Lower lobe of right lung (tissue), 2 donors: ENCODE measurements around the gene LRIF1. TPM values are rescaled to one million over a fixed set of nuclear protein-coding genes. Genes with fewer than 3 reads are reported as not detected.

ENCODE experiments used
- ATAC-seq, 2 donors: fragments of 200-7000 bp; cut with Tn5 transposase; one replicate each; pipeline ENCODE4 v1.9.1; 2020 to 2022; ENCODE audit warnings: mild to moderate bottlenecking in 2 of 2, moderate library complexity in 2 of 2
- DNase-seq: peaks from one replicate; pipeline ENCODE4 v3.0.0-alpha.2; 2020
- H3K27ac ChIP-seq: fragments of 200-600 bp; one replicate; pipeline ENCODE4 v1.8.0; 2022
- H3K27me3 ChIP-seq: fragments of 200-600 bp; one replicate; pipeline ENCODE4 v1.8.0; 2022; ENCODE audit warnings: low read depth
- H3K36me3 ChIP-seq: fragments of 200-600 bp; one replicate; pipeline ENCODE4 v1.8.0; 2022; ENCODE audit warnings: mild to moderate bottlenecking
- H3K4me1 ChIP-seq: fragments of 200-600 bp; one replicate; pipeline ENCODE4 v1.8.0; 2022
- H3K4me3 ChIP-seq: fragments of 200-600 bp; one replicate; pipeline ENCODE4 v1.8.0; 2022; ENCODE audit warnings: mild to moderate bottlenecking
- H3K9me3 ChIP-seq: fragments of 200-600 bp; one replicate; pipeline ENCODE4 v1.8.0; 2022
- intact Hi-C: fragments of 100-400 bp; cut with DNase I; formaldehyde crosslinking; loops from one replicate; pipeline ENCODE4 v1.11.0; 2022
- total RNA-seq: library from RNA; stranded (reverse); fragmentation: NEBNext Ultra II Directional; extraction: Animal tissue kit (Norgen Biotek cat#: 25700); gene quantifications from one replicate; pipeline ENCODE4 v1.2.1, GENCODE V29; 2021
- TF ChIP-seq, protein P1 (sequence below): fragments of 200-600 bp; IDR thresholded peaks from one replicate; pipeline ENCODE4 v1.8.0; 2022; ENCODE audit warnings: antibody characterized with exemption, mild to moderate bottlenecking
- donor health status: DM: no; HTN: yes; CAD: no; lungs with severe emphysema.

Gene LRIF1
- total RNA-seq, 1 donor from 2014 or later = 8.8 TPM

DNA sequence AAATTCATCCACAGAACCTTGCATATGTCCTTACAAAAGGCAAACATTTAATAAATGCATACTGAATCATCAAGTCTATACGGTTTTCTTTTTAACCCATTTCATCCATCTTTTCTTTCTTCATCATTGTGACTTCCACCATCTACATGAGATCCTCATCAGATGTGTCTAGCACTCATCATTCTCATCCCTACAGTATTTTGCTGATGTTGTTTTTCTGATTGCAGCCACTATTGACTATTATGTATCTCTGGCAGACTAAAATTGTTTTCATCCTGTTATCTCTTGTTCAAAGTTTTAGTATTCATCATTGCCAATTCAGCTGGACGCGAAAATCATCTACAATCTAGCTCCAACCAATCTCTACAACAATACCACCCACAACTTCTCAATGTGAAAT, 5.9 kb downstream of the LRIF1 start:
- intact Hi-C loops = no loop called here
- H3K9me3 ChIP-seq = peaks cover 12% of the 10 kb centered on the region
- TF ChIP-seq, protein P1, sequence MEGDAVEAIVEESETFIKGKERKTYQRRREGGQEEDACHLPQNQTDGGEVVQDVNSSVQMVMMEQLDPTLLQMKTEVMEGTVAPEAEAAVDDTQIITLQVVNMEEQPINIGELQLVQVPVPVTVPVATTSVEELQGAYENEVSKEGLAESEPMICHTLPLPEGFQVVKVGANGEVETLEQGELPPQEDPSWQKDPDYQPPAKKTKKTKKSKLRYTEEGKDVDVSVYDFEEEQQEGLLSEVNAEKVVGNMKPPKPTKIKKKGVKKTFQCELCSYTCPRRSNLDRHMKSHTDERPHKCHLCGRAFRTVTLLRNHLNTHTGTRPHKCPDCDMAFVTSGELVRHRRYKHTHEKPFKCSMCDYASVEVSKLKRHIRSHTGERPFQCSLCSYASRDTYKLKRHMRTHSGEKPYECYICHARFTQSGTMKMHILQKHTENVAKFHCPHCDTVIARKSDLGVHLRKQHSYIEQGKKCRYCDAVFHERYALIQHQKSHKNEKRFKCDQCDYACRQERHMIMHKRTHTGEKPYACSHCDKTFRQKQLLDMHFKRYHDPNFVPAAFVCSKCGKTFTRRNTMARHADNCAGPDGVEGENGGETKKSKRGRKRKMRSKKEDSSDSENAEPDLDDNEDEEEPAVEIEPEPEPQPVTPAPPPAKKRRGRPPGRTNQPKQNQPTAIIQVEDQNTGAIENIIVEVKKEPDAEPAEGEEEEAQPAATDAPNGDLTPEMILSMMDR = no peak

DNA sequence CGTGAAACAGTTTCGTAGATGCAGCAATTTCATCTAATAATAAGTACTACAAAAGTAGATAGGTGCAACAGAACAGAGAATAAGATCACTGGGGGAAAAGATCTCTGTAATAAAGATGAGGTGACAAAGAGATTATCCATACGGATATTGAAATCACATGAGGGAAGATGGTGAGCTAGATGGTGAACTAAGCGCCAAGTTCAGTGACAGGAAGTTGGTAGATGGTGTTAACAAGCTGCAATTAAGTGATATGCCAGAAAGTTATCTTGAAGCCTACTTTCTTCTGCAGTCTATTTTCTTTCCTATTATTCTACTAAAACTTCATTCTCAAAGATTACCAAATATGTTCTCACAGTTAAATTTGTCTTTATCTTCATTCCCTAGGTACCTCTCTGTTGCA, 7.1 kb downstream of the LRIF1 start:
- intact Hi-C loops = no loop called here
- Histone ChIP-seq H3K36me3 (peaks cover 9% of the 10 kb centered on the region), H3K27me3 (no peaks in the 10 kb centered on the region), H3K9me3 (peaks cover 12% of the 10 kb centered on the region), H3K4me3 (no peak overlapping the region), H3K27ac (no peak overlapping the region), H3K4me1 (no peaks in the 10 kb centered on the region)
- ATAC-seq (no peak), DNase-seq (no peak)
- TF ChIP-seq, protein P1 = no peak

More for the DNA sequence above, 5.9 kb downstream of the LRIF1 start:
- H3K27me3 ChIP-seq = no peaks in the 10 kb centered on the region
- ATAC-seq (no peak), DNase-seq (no peak)
- H3K36me3 ChIP-seq = no peaks in the 10 kb centered on the region
- no peak overlapping the region for H3K27ac ChIP-seq
- H3K4me3 ChIP-seq = no peak overlapping the region
- peaks cover 7% of the 10 kb centered on the region for H3K4me1 ChIP-seq

DNA sequence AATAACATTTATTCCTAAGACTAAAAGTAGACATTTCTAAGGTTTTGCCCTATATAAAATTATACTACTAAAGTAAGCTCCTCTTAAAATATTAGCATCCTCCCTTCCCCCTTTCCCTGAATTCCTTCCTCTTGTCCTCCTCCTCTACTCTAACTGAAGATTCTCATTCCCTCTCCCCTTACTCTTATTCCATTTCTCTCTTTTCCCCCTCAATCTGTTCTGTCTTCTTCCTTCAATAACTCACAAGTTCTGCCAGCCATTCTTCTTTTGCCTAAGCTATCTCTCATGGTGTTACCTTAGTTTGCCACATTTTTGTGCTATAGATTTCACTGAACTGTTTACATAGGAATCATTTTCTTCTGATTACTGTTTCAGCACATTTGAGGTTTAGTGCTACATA, 10.7 kb downstream of the LRIF1 start:
- no peak for ATAC-seq

DNA sequence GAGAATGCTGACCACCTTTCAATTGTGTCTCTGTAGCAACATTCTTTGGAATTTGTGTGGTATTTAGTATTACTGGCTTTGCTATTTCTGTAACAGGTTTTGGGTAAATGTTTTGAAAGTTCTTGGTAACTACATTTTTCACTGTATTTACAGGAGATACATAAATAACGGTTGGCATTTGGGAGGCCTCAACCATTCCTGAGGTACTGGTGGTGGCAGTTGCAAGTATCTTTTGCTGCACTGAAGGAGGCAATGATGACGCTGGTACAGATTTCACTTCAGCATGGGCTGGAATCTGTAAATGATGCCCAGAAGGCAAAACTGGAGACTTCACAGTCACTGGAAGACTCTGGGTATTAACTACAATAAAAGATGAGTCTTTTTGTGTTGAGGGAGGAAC, 11.7 kb downstream of the LRIF1 start:
- H3K36me3 ChIP-seq = peaks cover 19% of the 10 kb centered on the region
- no peaks in the 10 kb centered on the region for H3K27me3 ChIP-seq
- peaks cover 3% of the 10 kb centered on the region for H3K9me3 ChIP-seq
- no peak overlapping the region for H3K27ac ChIP-seq
- H3K4me3 ChIP-seq = no peak overlapping the region
- no peaks in the 10 kb centered on the region for H3K4me1 ChIP-seq
- DNase-seq (no peak), ATAC-seq (no peak)
- intact Hi-C loops = no loop called here
- TF ChIP-seq, protein P1 = no peak

More for the DNA sequence above, 10.7 kb downstream of the LRIF1 start:
- Histone ChIP-seq H3K27ac (no peak overlapping the region), H3K27me3 (no peaks in the 10 kb centered on the region), H3K36me3 (peaks cover 15% of the 10 kb centered on the region), H3K4me1 (no peaks in the 10 kb centered on the region), H3K4me3 (no peak overlapping the region), H3K9me3 (peaks cover 3% of the 10 kb centered on the region)
- no peak for DNase-seq
- TF ChIP-seq, protein P1 = no peak
- intact Hi-C loops = no loop called here

DNA sequence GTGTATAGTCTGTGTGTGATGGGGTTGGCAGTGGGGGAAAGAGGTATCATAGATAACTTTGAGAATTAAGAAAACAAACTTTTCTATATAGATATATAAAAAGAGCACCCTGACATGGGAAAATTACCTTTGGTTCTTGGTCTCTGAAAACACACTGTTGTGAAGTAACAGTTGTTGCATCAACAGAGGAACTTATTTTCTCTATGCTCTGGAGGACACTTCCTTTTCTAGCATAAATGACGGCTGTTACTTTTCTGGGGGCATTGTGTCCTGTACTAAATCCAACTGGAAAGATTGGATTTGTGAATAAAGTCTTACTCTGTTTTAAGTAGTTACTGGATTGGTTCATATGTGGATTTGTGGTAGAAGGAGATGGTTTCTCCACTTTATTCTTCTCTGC, 12.6 kb downstream of the LRIF1 start:
- Histone ChIP-seq H3K36me3 (peaks cover 19% of the 10 kb centered on the region), H3K9me3 (peaks cover 3% of the 10 kb centered on the region), H3K4me3 (no peak overlapping the region)

More for the DNA sequence above, 12.6 kb downstream of the LRIF1 start:
- H3K4me1 ChIP-seq = no peaks in the 10 kb centered on the region
- DNase-seq = no peak
- TF ChIP-seq, protein P1 = no peak
- intact Hi-C loops = no loop called here
- ATAC-seq = no peak
- H3K27me3 ChIP-seq = no peaks in the 10 kb centered on the region
- H3K27ac ChIP-seq = no peak overlapping the region
